ENCODE data around the gene TPST2.

DNA sequence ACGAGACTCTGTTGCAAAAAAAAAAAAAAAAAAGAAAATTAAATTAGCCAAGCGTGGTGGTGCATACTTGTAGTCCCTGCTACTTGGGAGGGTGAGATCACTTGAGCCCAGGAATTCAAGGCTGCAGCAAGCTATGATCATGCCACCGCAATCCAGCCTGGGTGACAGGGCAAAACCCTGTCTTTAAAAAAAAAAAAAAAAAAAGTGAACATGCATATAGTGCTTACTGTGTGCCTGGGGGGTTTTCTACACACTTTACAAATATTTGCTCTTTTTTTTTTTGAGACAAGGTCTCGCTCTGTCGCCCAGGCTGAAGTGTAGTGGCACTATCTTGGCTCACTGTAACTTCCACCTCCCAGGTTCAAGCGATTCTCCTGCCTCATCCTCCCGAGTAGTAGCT, 12.9 kb downstream of the TPST2 start:
- TF ChIP-seq, protein P1, sequence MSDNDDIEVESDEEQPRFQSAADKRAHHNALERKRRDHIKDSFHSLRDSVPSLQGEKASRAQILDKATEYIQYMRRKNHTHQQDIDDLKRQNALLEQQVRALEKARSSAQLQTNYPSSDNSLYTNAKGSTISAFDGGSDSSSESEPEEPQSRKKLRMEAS (IDR thresholded peaks at IDR 0.05; ENCODE audit: insufficient read depth, insufficient read length) = no peak
- TF ChIP-seq, protein P2, sequence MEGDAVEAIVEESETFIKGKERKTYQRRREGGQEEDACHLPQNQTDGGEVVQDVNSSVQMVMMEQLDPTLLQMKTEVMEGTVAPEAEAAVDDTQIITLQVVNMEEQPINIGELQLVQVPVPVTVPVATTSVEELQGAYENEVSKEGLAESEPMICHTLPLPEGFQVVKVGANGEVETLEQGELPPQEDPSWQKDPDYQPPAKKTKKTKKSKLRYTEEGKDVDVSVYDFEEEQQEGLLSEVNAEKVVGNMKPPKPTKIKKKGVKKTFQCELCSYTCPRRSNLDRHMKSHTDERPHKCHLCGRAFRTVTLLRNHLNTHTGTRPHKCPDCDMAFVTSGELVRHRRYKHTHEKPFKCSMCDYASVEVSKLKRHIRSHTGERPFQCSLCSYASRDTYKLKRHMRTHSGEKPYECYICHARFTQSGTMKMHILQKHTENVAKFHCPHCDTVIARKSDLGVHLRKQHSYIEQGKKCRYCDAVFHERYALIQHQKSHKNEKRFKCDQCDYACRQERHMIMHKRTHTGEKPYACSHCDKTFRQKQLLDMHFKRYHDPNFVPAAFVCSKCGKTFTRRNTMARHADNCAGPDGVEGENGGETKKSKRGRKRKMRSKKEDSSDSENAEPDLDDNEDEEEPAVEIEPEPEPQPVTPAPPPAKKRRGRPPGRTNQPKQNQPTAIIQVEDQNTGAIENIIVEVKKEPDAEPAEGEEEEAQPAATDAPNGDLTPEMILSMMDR (IDR thresholded peaks at IDR 0.05; ENCODE audit: extremely low read depth in 1 of 2, insufficient read depth in 1 of 2, low read depth in 1 of 2, low read length in 2 of 2) = no peak
- TF ChIP-seq POLR2AphosphoS5 (IDR thresholded peaks at IDR 0.05; ENCODE audit: insufficient read depth, low read depth, low read length) (no peak), EZH2 (IDR thresholded peaks at IDR 0.05; ENCODE audit: borderline replicate concordance, low read depth, low read length, severe bottlenecking) (no peak), MYC (IDR thresholded peaks at IDR 0.05; ENCODE audit: low read depth, low read length) (no peak), JUN (IDR thresholded peaks at IDR 0.05; ENCODE audit: borderline replicate concordance, insufficient read depth, insufficient read length, low read depth) (no peak)
